Measurements from ENCODE around the gene DDTL.

- no peak for TF ChIP-seq CTCF (IDR thresholded peaks at IDR 0.05)
- TF ChIP-seq EZH2phosphoT487 (IDR thresholded peaks at IDR 0.05), result no peak
- TF ChIP-seq EZH2 (IDR thresholded peaks at IDR 0.05), result no peak
These were observed 43.3 kb downstream of the DDTL start for GRCh38 chr22:24010018-24010391.

All from neural progenitor cell (in vitro differentiated cells).